HCT116 (cell line): ENCODE results near the gene EIF2B2. TPM values are rescaled to one million over a fixed set of nuclear protein-coding genes. Genes with fewer than 3 reads are reported as not detected.

Source experiments
- ATAC-seq: fragments of 200-7000 bp; cut with Tn5 transposase; 2 replicates; pipeline ENCODE4 v1.9.1; 2020; ENCODE audit warnings: mild to moderate bottlenecking, moderate library complexity
- BruUV-seq: library from RNA; stranded (reverse); fragments of 400-500 nt; replicated peaks from 2 replicates; lab custom pipeline; 2021; lab: Mats Ljungman, UMichigan
- CTCF ChIA-PET: fragments of 300-600 bp; sonication (Branson Sonifier 250); formaldehyde crosslinking; loops from one replicate; lab custom pipeline; 2021; ENCODE audit warnings: antibody characterized with exemption; lab: Charles Lee
- POLR2A ChIA-PET: fragments of 300-600, 350-600 bp; sonication (Branson Sonifier 250); formaldehyde crosslinking; loops from one replicate; lab custom pipeline; 2021; ENCODE audit warnings: antibody characterized with exemption; lab: Charles Lee
- RAD21 ChIA-PET, 2 experiments: fragments of 300-600 bp; sonication (Branson Sonifier 250); formaldehyde crosslinking; loops; one replicate each; lab custom pipeline; 2023; ENCODE audit warnings: low total read pairs in 2 of 2; ENCODE audit not compliant: uncharacterized antibody in 2 of 2, unreplicated experiment in 2 of 2, low non-redundant PET in 1 of 2; lab: Charles Lee
- DNase-seq: peaks from one replicate; pipeline ENCODE4 v3.0.0-alpha.2; 2010; ENCODE audit warnings: low read depth, low spot score
- H2AFZ ChIP-seq: fragments of 200-600 bp; shearing (Covaris generic), sonication (generic); 2 replicates; pipeline ENCODE4 v1.6.1; 2017; ENCODE audit warnings: low read depth, mixed run types, mixed read lengths, antibody characterized with exemption, low read length; ENCODE audit not compliant: poor library complexity, severe bottlenecking
- H3K27ac ChIP-seq: 2 replicates; pipeline ENCODE4 v1.5.1; 2012; ENCODE audit warnings: low read depth, low read length
- H3K27me3 ChIP-seq: fragments of 200-600 bp; sonication (generic); 2 replicates; pipeline ENCODE4 v1.6.1; 2016; ENCODE audit warnings: mixed run types, low read length, mixed read lengths; ENCODE audit not compliant: insufficient read depth
- H3K36me3 ChIP-seq, 2 experiments: fragments of 200-500 bp in 1 of 2; fragments of 200-600 bp in 1 of 2; sonication (Bioruptor generic) in 1 of 2; sonication (generic) in 1 of 2; 2 replicates each; pipeline versions ENCODE4 v1.5.1 to v1.6.1; 2014 to 2016; ENCODE audit warnings: low read length in 2 of 2, inconsistent platforms in 1 of 2, mixed read lengths in 1 of 2, mixed run types in 1 of 2; ENCODE audit not compliant: insufficient read depth in 2 of 2, control insufficient read depth in 1 of 2
- H3K4me1 ChIP-seq, 2 experiments: fragments of 200-600 bp in 1 of 2; sonication (generic) in 1 of 2; 2 replicates each; pipeline versions ENCODE4 v1.5.1 to v1.6.1; 2012 to 2017; ENCODE audit warnings: low read length in 2 of 2, inconsistent platforms in 1 of 2, mild to moderate bottlenecking in 1 of 2, mixed read lengths in 1 of 2, mixed run types in 1 of 2, moderate library complexity in 1 of 2; ENCODE audit not compliant: insufficient read depth in 2 of 2, control insufficient read depth in 1 of 2
- H3K4me2 ChIP-seq: fragments of 200-600 bp; sonication (generic); 2 replicates; pipeline ENCODE4 v1.6.1; 2017; ENCODE audit warnings: mixed run types, low read length, mixed read lengths
- H3K4me3 ChIP-seq, 2 experiments: fragments of 200-600 bp in 1 of 2; sonication (generic) in 1 of 2; replicated peaks in 1 of 2; 2 replicates each; pipeline ENCODE4 v1.5.1; 2011 to 2016; ENCODE audit warnings: low read length in 2 of 2, control low read depth in 1 of 2, low read depth in 1 of 2, mild to moderate bottlenecking in 1 of 2, mixed read lengths in 1 of 2, mixed run types in 1 of 2
- H3K79me2 ChIP-seq: fragments of 200-600 bp; sonication (generic); 2 replicates; pipeline ENCODE4 v1.6.1; 2017; ENCODE audit warnings: mild to moderate bottlenecking, mixed run types, low read length, moderate library complexity, mixed read lengths; ENCODE audit not compliant: insufficient read depth
- H3K9ac ChIP-seq: fragments of 200-600 bp; sonication (generic); 2 replicates; pipeline ENCODE4 v1.6.1; 2016; ENCODE audit warnings: low read length, mixed read lengths
- H3K9me2 ChIP-seq: fragments of 200-600 bp; sonication (generic), shearing (Covaris generic); 2 replicates; pipeline ENCODE4 v1.6.1; 2017; ENCODE audit warnings: mixed run types, mild to moderate bottlenecking, moderate library complexity; ENCODE audit not compliant: insufficient read depth
- H3K9me3 ChIP-seq, 2 experiments: fragments of 200-500 bp in 1 of 2; fragments of 200-600 bp in 1 of 2; sonication (Bioruptor generic) in 1 of 2; sonication (generic) in 1 of 2; 2 replicates each; pipeline ENCODE4 v1.6.1; 2014 to 2017; ENCODE audit warnings: low read length in 2 of 2, mixed read lengths in 2 of 2, inconsistent platforms in 1 of 2, low read depth in 1 of 2, mild to moderate bottlenecking in 1 of 2, mixed run types in 1 of 2, moderate library complexity in 1 of 2; ENCODE audit not compliant: control insufficient read depth in 1 of 2, insufficient read depth in 1 of 2
- H4K20me1 ChIP-seq: fragments of 200-600 bp; sonication (generic), shearing (Covaris generic); 2 replicates; pipeline ENCODE4 v1.6.1; 2017; ENCODE audit warnings: mixed run types, mild to moderate bottlenecking, moderate library complexity; ENCODE audit not compliant: insufficient read depth
- CBX3 ChIP-seq: IDR thresholded peaks from 2 replicates; pipeline ENCODE4 v1.6.1; 2012; ENCODE audit warnings: low read depth
- CEBPB ChIP-seq: IDR thresholded peaks from 2 replicates; pipeline ENCODE4 v1.6.1; 2012; ENCODE audit warnings: low read depth
- EGR1 ChIP-seq: IDR thresholded peaks from 2 replicates; pipeline ENCODE4 v1.6.1; 2012; ENCODE audit warnings: low read depth
- ELF1 ChIP-seq: IDR thresholded peaks from 2 replicates; pipeline ENCODE4 v1.6.1; 2012; ENCODE audit warnings: low read depth, borderline replicate concordance
- EZH2 ChIP-seq: fragments of 200-600 bp; sonication (generic); IDR thresholded peaks from 2 replicates; pipeline ENCODE4 v1.6.1; 2017; ENCODE audit warnings: antibody characterized with exemption, mixed run types
- EZH2phosphoT487 ChIP-seq: fragments of 200-600 bp; IDR thresholded peaks from 2 replicates; pipeline ENCODE4 v1.6.1; 2018; ENCODE audit warnings: antibody characterized with exemption, borderline replicate concordance
- FOSL1 ChIP-seq: IDR thresholded peaks from 2 replicates; pipeline ENCODE4 v1.6.1; 2012; ENCODE audit warnings: low read depth
- JUND ChIP-seq: IDR thresholded peaks from 2 replicates; pipeline ENCODE4 v1.6.1; 2012
- POLR2A ChIP-seq: IDR thresholded peaks from 2 replicates; pipeline ENCODE4 v1.7.0; 2011; ENCODE audit warnings: borderline replicate concordance; ENCODE audit not compliant: insufficient read depth, insufficient read length; ENCODE audit errors: extremely low read depth
- SIN3A ChIP-seq: IDR thresholded peaks from 2 replicates; pipeline ENCODE4 v1.6.1; 2012; ENCODE audit warnings: low read depth
- SP1 ChIP-seq: IDR thresholded peaks from 2 replicates; pipeline ENCODE4 v1.6.1; 2012; ENCODE audit warnings: low read depth
- SRF ChIP-seq: IDR thresholded peaks from 2 replicates; pipeline ENCODE4 v1.6.1; 2012; ENCODE audit warnings: low read depth
- TCF7L2 ChIP-seq: IDR thresholded peaks from 2 replicates; pipeline ENCODE4 v1.7.0; 2011; ENCODE audit warnings: borderline replicate concordance, inconsistent platforms; ENCODE audit not compliant: insufficient read depth, insufficient read length; ENCODE audit errors: extremely low read depth
- YY1 ChIP-seq: IDR thresholded peaks from 2 replicates; pipeline ENCODE4 v1.6.1; 2011; ENCODE audit warnings: low read length, low read depth, moderate library complexity, mild to moderate bottlenecking; ENCODE audit not compliant: insufficient replicate concordance; ENCODE audit errors: extremely low read depth
- ZFX ChIP-seq: fragments of 450-650 bp; IDR thresholded peaks from 2 replicates; pipeline ENCODE4 v1.6.1; 2017
- ZNF274 ChIP-seq: fragments of 200-500 bp; sonication (Bioruptor generic); IDR thresholded peaks from 2 replicates; pipeline ENCODE4 v1.6.1; 2014; ENCODE audit warnings: mild to moderate bottlenecking, low read depth, low read length, inconsistent platforms
- intact Hi-C: fragments of 100-400 bp; cut with micrococcal nuclease; formaldehyde crosslinking; loops from 2 replicates; pipeline ENCODE4 v1.10.0; 2022
- total RNA-seq: library from RNA; stranded (reverse); gene quantifications from one replicate; pipeline ENCODE4 v1.2.1, GENCODE V29; 2021; ENCODE audit not compliant: unreplicated experiment
- TF ChIP-seq, protein P1 (sequence below): IDR thresholded peaks from 2 replicates; pipeline ENCODE4 v1.6.1; 2012; ENCODE audit warnings: low read depth
- TF ChIP-seq, protein P2 (sequence below): IDR thresholded peaks from 2 replicates; pipeline ENCODE4 v1.6.1; 2012
- TF ChIP-seq, protein P3 (sequence below): IDR thresholded peaks from 2 replicates; pipeline ENCODE4 v1.6.1; 2011; ENCODE audit warnings: mild to moderate bottlenecking, low read length, moderate library complexity; ENCODE audit not compliant: insufficient replicate concordance; ENCODE audit errors: extremely low read depth

The EIF2B2 gene
- total RNA-seq, 1 experiment from 2014 or later: 54.8 TPM

DNA sequence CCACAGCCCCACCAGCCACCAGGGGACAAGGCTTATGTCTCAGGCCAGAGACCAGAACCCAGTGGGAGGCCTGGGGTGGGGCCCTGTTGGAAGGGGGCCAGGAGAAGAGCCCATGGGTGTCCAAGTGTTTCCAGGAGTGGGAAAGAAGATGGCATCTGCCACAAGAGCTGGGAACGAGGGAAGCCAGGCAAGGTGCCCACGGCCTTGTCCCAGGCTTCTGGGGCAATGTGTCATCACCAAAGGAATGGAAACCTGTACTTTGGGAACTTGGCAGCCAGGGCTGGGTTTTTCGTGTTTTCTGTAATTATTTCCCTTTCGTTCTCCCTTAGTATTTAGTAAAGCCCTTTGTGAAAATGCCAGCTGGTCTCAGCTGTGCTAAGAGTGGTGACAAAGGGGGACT is 42.0 kb upstream of the EIF2B2 start:
- DNase-seq (no peak), ATAC-seq (no peak)
- H3K27ac ChIP-seq: no peak overlapping the region
- intact Hi-C loops: no loop called here
- ChIA-PET RAD21 (no interaction called here), CTCF (no interaction called here), POLR2A (no interaction called here)
- no peak overlapping the region for H3K4me2 ChIP-seq
- H3K9me2 ChIP-seq: no peaks in the 10 kb centered on the region
- H3K36me3 ChIP-seq: no peaks in the 10 kb centered on the region
- H3K4me3 ChIP-seq: no peak overlapping the region
- H3K9ac ChIP-seq: no peak overlapping the region
- H3K4me1 ChIP-seq: peaks cover 0 to 8% of the 10 kb centered on the region in 2 experiments; a peak in 1 of 4 replicates
- no peaks in the 10 kb centered on the region for H3K27me3 ChIP-seq
- H4K20me1 ChIP-seq: no peaks in the 10 kb centered on the region
- no TSS peak for BruUV-seq
- H2AFZ ChIP-seq: no peak overlapping the region
- no peaks in the 10 kb centered on the region for H3K79me2 ChIP-seq
- no peaks in the 10 kb centered on the region for H3K9me3 ChIP-seq
- TF ChIP-seq EZH2phosphoT487 (no peak), YY1 (no peak), FOSL1 (no peak), SRF (no peak), CBX3 (no peak), SP1 (no peak), JUND (no peak), EGR1 (no peak), ELF1 (no peak), EZH2 (no peak), POLR2A (no peak), ZFX (no peak), SIN3A (no peak), TCF7L2 (no peak), ZNF274 (no peak), CEBPB (no peak)
- TF ChIP-seq, protein P1, sequence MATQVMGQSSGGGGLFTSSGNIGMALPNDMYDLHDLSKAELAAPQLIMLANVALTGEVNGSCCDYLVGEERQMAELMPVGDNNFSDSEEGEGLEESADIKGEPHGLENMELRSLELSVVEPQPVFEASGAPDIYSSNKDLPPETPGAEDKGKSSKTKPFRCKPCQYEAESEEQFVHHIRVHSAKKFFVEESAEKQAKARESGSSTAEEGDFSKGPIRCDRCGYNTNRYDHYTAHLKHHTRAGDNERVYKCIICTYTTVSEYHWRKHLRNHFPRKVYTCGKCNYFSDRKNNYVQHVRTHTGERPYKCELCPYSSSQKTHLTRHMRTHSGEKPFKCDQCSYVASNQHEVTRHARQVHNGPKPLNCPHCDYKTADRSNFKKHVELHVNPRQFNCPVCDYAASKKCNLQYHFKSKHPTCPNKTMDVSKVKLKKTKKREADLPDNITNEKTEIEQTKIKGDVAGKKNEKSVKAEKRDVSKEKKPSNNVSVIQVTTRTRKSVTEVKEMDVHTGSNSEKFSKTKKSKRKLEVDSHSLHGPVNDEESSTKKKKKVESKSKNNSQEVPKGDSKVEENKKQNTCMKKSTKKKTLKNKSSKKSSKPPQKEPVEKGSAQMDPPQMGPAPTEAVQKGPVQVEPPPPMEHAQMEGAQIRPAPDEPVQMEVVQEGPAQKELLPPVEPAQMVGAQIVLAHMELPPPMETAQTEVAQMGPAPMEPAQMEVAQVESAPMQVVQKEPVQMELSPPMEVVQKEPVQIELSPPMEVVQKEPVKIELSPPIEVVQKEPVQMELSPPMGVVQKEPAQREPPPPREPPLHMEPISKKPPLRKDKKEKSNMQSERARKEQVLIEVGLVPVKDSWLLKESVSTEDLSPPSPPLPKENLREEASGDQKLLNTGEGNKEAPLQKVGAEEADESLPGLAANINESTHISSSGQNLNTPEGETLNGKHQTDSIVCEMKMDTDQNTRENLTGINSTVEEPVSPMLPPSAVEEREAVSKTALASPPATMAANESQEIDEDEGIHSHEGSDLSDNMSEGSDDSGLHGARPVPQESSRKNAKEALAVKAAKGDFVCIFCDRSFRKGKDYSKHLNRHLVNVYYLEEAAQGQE: no peak
- TF ChIP-seq, protein P2, sequence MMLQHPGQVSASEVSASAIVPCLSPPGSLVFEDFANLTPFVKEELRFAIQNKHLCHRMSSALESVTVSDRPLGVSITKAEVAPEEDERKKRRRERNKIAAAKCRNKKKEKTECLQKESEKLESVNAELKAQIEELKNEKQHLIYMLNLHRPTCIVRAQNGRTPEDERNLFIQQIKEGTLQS: no peak
- TF ChIP-seq, protein P3, sequence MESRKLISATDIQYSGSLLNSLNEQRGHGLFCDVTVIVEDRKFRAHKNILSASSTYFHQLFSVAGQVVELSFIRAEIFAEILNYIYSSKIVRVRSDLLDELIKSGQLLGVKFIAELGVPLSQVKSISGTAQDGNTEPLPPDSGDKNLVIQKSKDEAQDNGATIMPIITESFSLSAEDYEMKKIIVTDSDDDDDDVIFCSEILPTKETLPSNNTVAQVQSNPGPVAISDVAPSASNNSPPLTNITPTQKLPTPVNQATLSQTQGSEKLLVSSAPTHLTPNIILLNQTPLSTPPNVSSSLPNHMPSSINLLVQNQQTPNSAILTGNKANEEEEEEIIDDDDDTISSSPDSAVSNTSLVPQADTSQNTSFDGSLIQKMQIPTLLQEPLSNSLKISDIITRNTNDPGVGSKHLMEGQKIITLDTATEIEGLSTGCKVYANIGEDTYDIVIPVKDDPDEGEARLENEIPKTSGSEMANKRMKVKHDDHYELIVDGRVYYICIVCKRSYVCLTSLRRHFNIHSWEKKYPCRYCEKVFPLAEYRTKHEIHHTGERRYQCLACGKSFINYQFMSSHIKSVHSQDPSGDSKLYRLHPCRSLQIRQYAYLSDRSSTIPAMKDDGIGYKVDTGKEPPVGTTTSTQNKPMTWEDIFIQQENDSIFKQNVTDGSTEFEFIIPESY: no peak
